NCI-H774 (cell line): ENCODE data around the gene SMG1.
"Not testable (repeated sequence)": the region's sequence is repeated elsewhere in the genome, so short reads cannot be mapped to it uniquely, and the experiment has no call there.

Experiments
- DNase-seq: peaks from one replicate; lab custom pipeline; 2025; lab: John Stamatoyannopoulos, UW

The SMG1 gene

GRCh38 chr16:18759598-18760520 is 166.3 kb downstream of the SMG1 start:
- not testable (repeated sequence) for DNase-seq

- DNase-seq: not testable (repeated sequence)
These were observed 168.1 kb downstream of the SMG1 start for GRCh38 chr16:18757960-18758660.

GRCh38 chr16:18756639-18757038 is 169.6 kb downstream of the SMG1 start:
- not testable (repeated sequence) for DNase-seq
